Fibroblast of lung (primary cell): ENCODE data around the gene ADAP1. TPM values are rescaled to one million over a fixed set of nuclear protein-coding genes. Genes with fewer than 3 reads are reported as not detected.

Source experiments
- DNase-seq, 2 donors: peaks; one replicate each; pipeline versions ENCODE4 v3.0.0 to v3.0.0-alpha.2; 2010; ENCODE audit warnings: low read depth in 2 of 2
- H2AFZ ChIP-seq: 2 replicates; pipeline ENCODE4 v1.5.1; 2012; ENCODE audit warnings: low read length, control low read depth, inconsistent platforms
- H3K27ac ChIP-seq: 2 replicates; pipeline ENCODE4 v1.5.1; 2011; ENCODE audit warnings: low read length, control low read depth; ENCODE audit not compliant: insufficient read depth
- H3K27me3 ChIP-seq: 2 replicates; pipeline ENCODE4 v1.5.1; 2011; ENCODE audit warnings: mild to moderate bottlenecking, low read length; ENCODE audit not compliant: control insufficient read depth, insufficient read depth
- H3K36me3 ChIP-seq: 2 replicates; pipeline ENCODE4 v1.5.1; 2011; ENCODE audit warnings: low read length; ENCODE audit not compliant: control insufficient read depth, insufficient read depth
- H3K4me1 ChIP-seq: 2 replicates; pipeline ENCODE4 v1.5.1; 2011; ENCODE audit warnings: low read length; ENCODE audit not compliant: control insufficient read depth, insufficient read depth; ENCODE audit errors: extremely low read depth
- H3K4me2 ChIP-seq: 2 replicates; pipeline ENCODE4 v1.5.1; 2011; ENCODE audit warnings: low read length, control low read depth; ENCODE audit not compliant: insufficient read depth; ENCODE audit errors: extremely low read depth
- H3K4me3 ChIP-seq, 4 experiments: fragments of 200-600 bp in 1 of 4; sonication (generic) in 1 of 4; replicated peaks in 1 of 4; 2 replicates each; pipeline ENCODE4 v1.5.1; 2011 to 2016; ENCODE audit warnings: low read length in 4 of 4, low read depth in 3 of 4, mild to moderate bottlenecking in 3 of 4, control low read depth in 2 of 4, inconsistent platforms in 1 of 4, mixed read lengths in 1 of 4; ENCODE audit not compliant: insufficient read depth in 1 of 4; ENCODE audit errors: control extremely low read depth in 1 of 4
- H3K79me2 ChIP-seq: 2 replicates; pipeline ENCODE4 v1.5.1; 2012; ENCODE audit warnings: mild to moderate bottlenecking, low read length, inconsistent platforms; ENCODE audit not compliant: control insufficient read depth, insufficient read depth
- H3K9ac ChIP-seq: 2 replicates; pipeline ENCODE4 v1.5.1; 2011; ENCODE audit warnings: mild to moderate bottlenecking, low read length, control low read depth; ENCODE audit not compliant: insufficient read depth
- H3K9me3 ChIP-seq: 2 replicates; pipeline ENCODE4 v1.5.1; 2012; ENCODE audit warnings: low read depth, low read length; ENCODE audit not compliant: control insufficient read depth, insufficient read depth
- H4K20me1 ChIP-seq: 2 replicates; pipeline ENCODE4 v1.5.1; 2011; ENCODE audit warnings: low read length; ENCODE audit not compliant: control insufficient read depth, insufficient read depth; ENCODE audit errors: extremely low read depth
- EZH2 ChIP-seq: IDR thresholded peaks from 2 replicates; pipeline ENCODE4 v1.5.1; 2012; ENCODE audit warnings: low read length, control low read depth, mild to moderate bottlenecking; ENCODE audit errors: missing control alignments
- polyA plus RNA-seq, 2 donors: library from polyadenylated mRNA; depleted of rRNA in 1 of 2; stranded (reverse) in 1 of 2; unstranded in 1 of 2; fragments of >200 nt; gene quantifications; 2 replicates each; pipeline ENCODE4 v1.2.1, GENCODE V29; 2011 to 2012; ENCODE audit warnings: missing spikeins in 1 of 2
- total RNA-seq: library from RNA; depleted of rRNA; stranded (reverse); fragments of >200 nt; gene quantifications from 2 replicates; pipeline ENCODE4 v1.2.1, GENCODE V29; 2014
- TF ChIP-seq, protein P1 (sequence below), 2 donors: IDR thresholded peaks in 1 of 2; conservative IDR thresholded peaks in 1 of 2; 1 replicate in 1 of 2; 2 replicates in 1 of 2; pipeline ENCODE4 v1.5.1; 2011 to 2012; ENCODE audit warnings: low read length in 2 of 2, control low read depth in 1 of 2, inconsistent platforms in 1 of 2, low read depth in 1 of 2, mild to moderate bottlenecking in 1 of 2

The ADAP1 gene
- total and polyA plus RNA-seq, 2 donors (not counting 1 experiment from before 2014, with no cell fraction given): 1.1 to 2.3 TPM

DNA sequence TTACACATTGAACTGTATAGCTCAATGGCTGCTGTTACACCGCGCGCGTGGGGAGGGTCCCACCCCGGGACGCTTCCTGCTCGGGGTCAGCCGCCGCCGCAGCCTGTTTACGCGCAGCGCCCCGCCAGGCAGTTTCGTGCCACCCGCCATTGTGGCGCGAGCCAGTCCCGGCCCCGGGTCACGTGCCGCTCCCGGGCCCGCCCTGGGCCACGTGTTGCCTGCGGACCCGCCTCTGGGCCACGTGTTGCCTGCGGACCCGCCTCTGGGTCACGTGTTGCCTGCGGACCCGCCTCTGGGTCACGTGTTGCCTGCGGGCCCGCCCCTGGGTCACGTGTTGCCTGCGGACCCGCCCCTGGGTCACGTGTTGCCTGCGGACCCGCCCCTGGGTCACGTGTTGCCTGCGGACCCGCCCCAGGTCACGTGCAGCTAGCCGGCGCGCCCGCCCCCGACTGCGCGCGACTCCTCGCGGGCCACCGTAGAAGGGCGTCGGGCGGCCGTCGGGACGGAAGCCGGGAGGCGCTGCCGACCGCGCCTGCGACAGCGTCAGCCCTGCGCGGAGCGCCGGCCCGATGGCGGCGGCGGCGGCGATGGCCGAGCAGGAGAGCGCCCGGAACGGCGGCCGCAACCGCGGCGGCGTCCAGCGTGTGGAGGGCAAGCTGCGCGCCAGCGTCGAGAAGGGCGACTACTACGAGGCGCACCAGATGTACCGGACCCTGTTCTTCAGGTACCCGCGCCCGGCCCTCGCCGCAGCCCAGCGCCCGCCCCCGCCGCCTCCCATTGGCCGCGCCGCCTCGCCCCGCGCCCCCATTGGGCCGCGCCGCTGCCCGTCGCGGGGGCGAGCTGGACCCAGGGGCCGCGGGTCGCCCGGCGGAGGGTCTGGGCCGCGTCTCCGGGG, 78.2 kb downstream of the ADAP1 start, which contains the start of gene GET4:
TSS of gene GET4 (plus strand) at position 478 of the 895 bp plus-strand sequence. CDS start at position 570, 92 bp downstream.
- H3K9ac ChIP-seq: peak within 1 kb of the TSS; percentile 84
- H3K4me1 ChIP-seq: no peaks in the 10 kb centered on the region
- H3K9me3 ChIP-seq: no peaks in the 10 kb centered on the region
- H2AFZ ChIP-seq: peak within 1 kb of the TSS; percentile 47
- TF ChIP-seq, protein P1, sequence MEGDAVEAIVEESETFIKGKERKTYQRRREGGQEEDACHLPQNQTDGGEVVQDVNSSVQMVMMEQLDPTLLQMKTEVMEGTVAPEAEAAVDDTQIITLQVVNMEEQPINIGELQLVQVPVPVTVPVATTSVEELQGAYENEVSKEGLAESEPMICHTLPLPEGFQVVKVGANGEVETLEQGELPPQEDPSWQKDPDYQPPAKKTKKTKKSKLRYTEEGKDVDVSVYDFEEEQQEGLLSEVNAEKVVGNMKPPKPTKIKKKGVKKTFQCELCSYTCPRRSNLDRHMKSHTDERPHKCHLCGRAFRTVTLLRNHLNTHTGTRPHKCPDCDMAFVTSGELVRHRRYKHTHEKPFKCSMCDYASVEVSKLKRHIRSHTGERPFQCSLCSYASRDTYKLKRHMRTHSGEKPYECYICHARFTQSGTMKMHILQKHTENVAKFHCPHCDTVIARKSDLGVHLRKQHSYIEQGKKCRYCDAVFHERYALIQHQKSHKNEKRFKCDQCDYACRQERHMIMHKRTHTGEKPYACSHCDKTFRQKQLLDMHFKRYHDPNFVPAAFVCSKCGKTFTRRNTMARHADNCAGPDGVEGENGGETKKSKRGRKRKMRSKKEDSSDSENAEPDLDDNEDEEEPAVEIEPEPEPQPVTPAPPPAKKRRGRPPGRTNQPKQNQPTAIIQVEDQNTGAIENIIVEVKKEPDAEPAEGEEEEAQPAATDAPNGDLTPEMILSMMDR (conservative IDR thresholded peaks at IDR 0.05 in 1 of 2, IDR thresholded peaks at IDR 0.05 in 1 of 2; ENCODE audit: low read depth in 1 of 2, low read length in 2 of 2): peak in 1 of 2 donors; percentile 2
- no peak for TF ChIP-seq EZH2
- H3K4me2 ChIP-seq: peak within 1 kb of the TSS; percentile 33
- peak within 1 kb of the TSS; percentile 67 to 88 (median 78) for H3K4me3 ChIP-seq
- H3K27me3 ChIP-seq: no peaks in the 10 kb centered on the region
- no peaks in the 10 kb centered on the region for H4K20me1 ChIP-seq
- peak within 1 kb of the TSS; percentile 84 for H3K27ac ChIP-seq
- peaks cover 35% of the 10 kb centered on the region for H3K79me2 ChIP-seq
- peaks cover 14% of the 10 kb centered on the region for H3K36me3 ChIP-seq
- DNase-seq: peak; percentile 96

DNA sequence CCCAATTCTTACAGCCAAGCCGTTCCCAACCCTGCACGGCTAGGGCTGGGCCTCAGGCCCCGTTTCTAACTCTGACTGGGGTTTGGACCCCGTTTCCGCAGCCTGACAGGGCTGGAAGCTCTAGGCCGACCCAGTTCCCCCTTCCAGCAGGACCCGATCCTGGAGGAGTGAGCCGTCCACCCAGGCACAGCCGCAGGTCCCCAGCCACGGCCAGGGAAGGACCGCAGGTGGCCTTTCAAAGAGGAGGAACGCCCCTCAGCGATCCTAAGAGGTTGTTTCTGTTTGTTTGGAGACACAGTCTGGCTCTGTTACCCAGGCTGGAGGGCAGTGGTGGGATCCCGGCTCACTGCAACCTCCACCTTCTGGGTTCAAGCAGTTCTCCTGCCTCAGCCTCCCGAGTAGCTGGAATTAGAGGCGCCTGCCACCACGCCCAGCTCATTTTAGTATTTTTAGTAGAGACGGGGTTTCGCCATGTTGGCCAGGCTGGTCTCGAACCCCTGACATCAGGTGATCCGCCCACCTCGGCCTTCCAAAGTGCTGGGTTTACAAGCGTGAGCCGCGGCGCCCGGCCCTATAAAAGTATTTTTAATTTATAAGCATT, 78.9 kb downstream of the ADAP1 start:
- no peaks in the 10 kb centered on the region for H3K4me1 ChIP-seq
- no peak overlapping the region for H3K4me2 ChIP-seq
- no peak overlapping the region for H2AFZ ChIP-seq
- no peaks in the 10 kb centered on the region for H3K27me3 ChIP-seq
- H3K27ac ChIP-seq: peak overlapping the region; percentile 66
- peaks cover 33% of the 10 kb centered on the region for H3K79me2 ChIP-seq
- TF ChIP-seq, protein P1 (conservative IDR thresholded peaks at IDR 0.05 in 1 of 2, IDR thresholded peaks at IDR 0.05 in 1 of 2; ENCODE audit: low read depth in 1 of 2, low read length in 2 of 2): no peak
- TF ChIP-seq EZH2: no peak
- peak overlapping the region; percentile 28 for H3K9ac ChIP-seq
- no peaks in the 10 kb centered on the region for H4K20me1 ChIP-seq
- H3K36me3 ChIP-seq: peaks cover 14% of the 10 kb centered on the region
- peak overlapping the region in 1 of 4 experiments; percentile 44 for H3K4me3 ChIP-seq
- H3K9me3 ChIP-seq: no peaks in the 10 kb centered on the region
- DNase-seq: no peak

GRCh38 chr7:875051-875450, 79.4 kb downstream of the ADAP1 start:
- no peaks in the 10 kb centered on the region for H3K4me1 ChIP-seq
- no peaks in the 10 kb centered on the region for H3K9me3 ChIP-seq
- no peaks in the 10 kb centered on the region for H4K20me1 ChIP-seq
- H3K9ac ChIP-seq: no peak overlapping the region
- no peak overlapping the region for H3K4me2 ChIP-seq
- no peak for DNase-seq
- H3K27ac ChIP-seq: no peak overlapping the region
- H2AFZ ChIP-seq: no peak overlapping the region
- H3K79me2 ChIP-seq: peaks cover 27% of the 10 kb centered on the region
- no peaks in the 10 kb centered on the region for H3K27me3 ChIP-seq
- no peak overlapping the region for H3K4me3 ChIP-seq
- H3K36me3 ChIP-seq: peaks cover 14% of the 10 kb centered on the region
- TF ChIP-seq EZH2: no peak
- TF ChIP-seq, protein P1 (conservative IDR thresholded peaks at IDR 0.05 in 1 of 2, IDR thresholded peaks at IDR 0.05 in 1 of 2; ENCODE audit: low read depth in 1 of 2, low read length in 2 of 2): no peak
